Tibial nerve (tissue), 4 donors: ENCODE data around the gene HMCN1. TPM values are rescaled to one million over a fixed set of nuclear protein-coding genes. Genes with fewer than 3 reads are reported as not detected.

Source experiments
- DNase-seq, 2 donors: peaks; one replicate each; pipeline ENCODE4 v3.0.0-alpha.2; 2019; ENCODE audit warnings: low spot score in 2 of 2
- H3K27ac ChIP-seq, 4 donors: fragments of 200-600 bp; sonication (generic) in 3 of 4; one replicate each; pipeline ENCODE4 v1.5.1; 2017 to 2019; ENCODE audit warnings: mild to moderate bottlenecking in 1 of 4
- H3K27me3 ChIP-seq, 2 donors: fragments of 200-600 bp; sonication (generic) in 1 of 2; one replicate each; pipeline versions ENCODE4 v1.5.1 to v1.6.0; 2017 to 2019
- H3K36me3 ChIP-seq, 3 donors: fragments of 200-600 bp; sonication (generic); one replicate each; pipeline ENCODE4 v1.5.1; 2018 to 2019
- H3K4me1 ChIP-seq, 4 donors: fragments of 200-600 bp; sonication (generic) in 3 of 4; one replicate each; pipeline ENCODE4 v1.5.1; 2017 to 2019
- H3K4me3 ChIP-seq, 4 donors: fragments of 200-600 bp; sonication (generic) in 3 of 4; one replicate each; pipeline ENCODE4 v1.5.1; 2017 to 2019; ENCODE audit warnings: mild to moderate bottlenecking in 1 of 4, moderate library complexity in 1 of 4
- H3K9me3 ChIP-seq, 4 donors: fragments of 200-600 bp; sonication (generic) in 3 of 4; one replicate each; pipeline ENCODE4 v1.5.1; 2017 to 2019
- EP300 ChIP-seq, 2 donors: sonication (generic); formaldehyde crosslinking; IDR thresholded peaks; one replicate each; pipeline ENCODE4 v1.6.1; 2017; ENCODE audit warnings: antibody characterized with exemption in 2 of 2, mild to moderate bottlenecking in 1 of 2
- POLR2A ChIP-seq, 2 donors: fragments of 450-650 bp; IDR thresholded peaks; one replicate each; pipeline ENCODE4 v1.6.1; 2017; ENCODE audit warnings: antibody characterized with exemption in 2 of 2, mild to moderate bottlenecking in 2 of 2, moderate library complexity in 2 of 2
- WGBS, 2 donors: methylation state at CpG; one replicate each; pipeline ENCODE4 v1.1.5; 2018; 5-methylcytosine and 5-hydroxymethylcytosine counted together
- total RNA-seq, 4 donors: library from RNA; depleted of rRNA; stranded (reverse); fragments of >200 nt; gene quantifications; one replicate each; pipeline ENCODE4 v1.1.0, GENCODE V29; 2016
- TF ChIP-seq, protein P1 (sequence below), 5 experiments: fragments of 200-600 bp in 3 of 5; fragments of 450-650 bp in 2 of 5; sonication (generic) in 3 of 5; IDR thresholded peaks; one replicate each; pipeline ENCODE4 v1.5.1; 2016 to 2019; ENCODE audit warnings: antibody characterized with exemption in 5 of 5, mild to moderate bottlenecking in 3 of 5, moderate library complexity in 2 of 5

The HMCN1 gene
- total RNA-seq, 4 donors from 2014 or later, result 2.1 to 13.3 (median 3.9) TPM

- TF ChIP-seq EP300 (IDR thresholded peaks at IDR 0.05), result no peak
- TF ChIP-seq, protein P1, sequence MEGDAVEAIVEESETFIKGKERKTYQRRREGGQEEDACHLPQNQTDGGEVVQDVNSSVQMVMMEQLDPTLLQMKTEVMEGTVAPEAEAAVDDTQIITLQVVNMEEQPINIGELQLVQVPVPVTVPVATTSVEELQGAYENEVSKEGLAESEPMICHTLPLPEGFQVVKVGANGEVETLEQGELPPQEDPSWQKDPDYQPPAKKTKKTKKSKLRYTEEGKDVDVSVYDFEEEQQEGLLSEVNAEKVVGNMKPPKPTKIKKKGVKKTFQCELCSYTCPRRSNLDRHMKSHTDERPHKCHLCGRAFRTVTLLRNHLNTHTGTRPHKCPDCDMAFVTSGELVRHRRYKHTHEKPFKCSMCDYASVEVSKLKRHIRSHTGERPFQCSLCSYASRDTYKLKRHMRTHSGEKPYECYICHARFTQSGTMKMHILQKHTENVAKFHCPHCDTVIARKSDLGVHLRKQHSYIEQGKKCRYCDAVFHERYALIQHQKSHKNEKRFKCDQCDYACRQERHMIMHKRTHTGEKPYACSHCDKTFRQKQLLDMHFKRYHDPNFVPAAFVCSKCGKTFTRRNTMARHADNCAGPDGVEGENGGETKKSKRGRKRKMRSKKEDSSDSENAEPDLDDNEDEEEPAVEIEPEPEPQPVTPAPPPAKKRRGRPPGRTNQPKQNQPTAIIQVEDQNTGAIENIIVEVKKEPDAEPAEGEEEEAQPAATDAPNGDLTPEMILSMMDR (IDR thresholded peaks at IDR 0.05), result no peak
- TF ChIP-seq POLR2A (IDR thresholded peaks at IDR 0.05), result no peak
Measured at GRCh38 chr1:186063091-186063657, 329.0 kb downstream of the HMCN1 start.

DNA sequence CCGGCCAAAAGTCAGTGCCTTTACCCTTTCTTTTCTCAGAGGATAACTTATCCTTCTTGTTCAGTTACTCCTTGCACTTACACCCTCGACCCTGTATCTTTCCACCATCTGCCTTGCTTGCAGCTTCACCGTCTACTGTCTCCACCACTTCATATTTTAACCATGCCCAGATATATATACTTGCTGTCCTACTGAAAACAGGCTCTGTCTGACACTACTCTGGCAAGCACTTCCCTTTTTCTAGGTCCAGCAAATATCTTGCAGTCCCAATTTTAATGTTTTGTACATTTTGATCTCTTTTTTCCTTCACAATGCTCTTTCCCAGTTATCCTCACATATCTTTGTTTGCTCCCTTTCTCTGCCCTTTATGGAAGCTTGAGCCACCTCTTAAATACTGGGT, 332.2 kb downstream of the HMCN1 start:
- H3K4me3 ChIP-seq, result no peak overlapping the region
- H3K27ac ChIP-seq, result no peak overlapping the region
- H3K9me3 ChIP-seq, result no peaks in the 10 kb centered on the region
- no peaks in the 10 kb centered on the region for H3K27me3 ChIP-seq
- no peaks in the 10 kb centered on the region for H3K4me1 ChIP-seq
- TF ChIP-seq, protein P1 (IDR thresholded peaks at IDR 0.05), result no peak
- no peak for TF ChIP-seq POLR2A (IDR thresholded peaks at IDR 0.05)
- no peak for TF ChIP-seq EP300 (IDR thresholded peaks at IDR 0.05)
- no peaks in the 10 kb centered on the region for H3K36me3 ChIP-seq
- WGBS, 2 donors, result 62 to 66% methylated on average over 3 of the region's 3 CpGs
- no peak for DNase-seq

More at GRCh38 chr1:186063091-186063657, 329.0 kb downstream of the HMCN1 start:
- WGBS, 2 donors, result 54 to 60% methylated on average over 1 of the region's 1 CpG
- Histone ChIP-seq H3K36me3 (no peaks in the 10 kb centered on the region), H3K9me3 (no peaks in the 10 kb centered on the region), H3K4me1 (no peaks in the 10 kb centered on the region), H3K4me3 (no peak overlapping the region), H3K27ac (no peak overlapping the region), H3K27me3 (no peaks in the 10 kb centered on the region)
- DNase-seq, result no peak

DNA sequence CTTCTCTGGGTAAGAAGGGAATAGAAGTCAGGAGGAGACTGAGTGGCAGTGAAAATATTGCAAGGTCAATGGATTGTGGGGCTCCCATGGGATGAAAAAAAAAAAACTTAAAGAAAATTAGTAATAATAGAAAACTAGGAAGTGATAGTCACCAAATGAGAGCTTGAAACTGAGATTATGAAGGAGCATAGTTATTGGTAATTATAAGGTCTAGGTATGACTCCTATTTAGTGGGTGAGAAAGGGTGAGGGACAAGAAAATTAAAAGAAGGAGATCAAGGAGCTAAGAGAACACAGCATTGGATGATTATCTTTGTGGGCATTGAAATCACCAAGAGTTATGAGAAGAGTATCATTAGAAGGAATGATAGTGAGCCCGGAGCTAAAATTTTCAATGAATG, 339.5 kb downstream of the HMCN1 start:
- Histone ChIP-seq H3K27ac (no peak overlapping the region), H3K4me3 (no peak overlapping the region), H3K36me3 (no peaks in the 10 kb centered on the region), H3K9me3 (no peaks in the 10 kb centered on the region), H3K27me3 (no peaks in the 10 kb centered on the region), H3K4me1 (no peaks in the 10 kb centered on the region)
- 46 to 98% methylated on average over 1 of the region's 1 CpG for WGBS, 2 donors
- DNase-seq, result no peak
- no peak for TF ChIP-seq POLR2A (IDR thresholded peaks at IDR 0.05)
- TF ChIP-seq EP300 (IDR thresholded peaks at IDR 0.05), result no peak
- TF ChIP-seq, protein P1 (IDR thresholded peaks at IDR 0.05), result no peak

DNA sequence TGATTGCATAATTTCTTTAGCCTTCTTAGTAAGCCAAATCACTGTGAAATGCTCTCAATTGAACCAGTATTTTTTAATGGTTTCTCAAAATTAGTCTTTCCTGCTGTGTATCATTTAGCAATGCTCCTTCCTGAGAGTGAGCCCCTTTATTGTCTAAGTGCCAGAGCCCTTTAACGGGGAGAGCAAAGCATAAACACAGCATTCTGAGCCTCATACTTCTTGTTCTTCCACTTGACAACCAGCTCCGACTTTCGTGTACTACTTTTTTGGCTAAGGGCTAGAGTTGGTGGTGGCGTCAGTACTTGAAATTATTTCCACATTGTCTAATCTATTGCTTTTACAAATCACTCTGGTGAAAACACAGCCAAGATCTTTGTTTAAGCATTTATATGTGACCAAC, 341.8 kb downstream of the HMCN1 start:
- Histone ChIP-seq H3K36me3 (no peaks in the 10 kb centered on the region), H3K9me3 (no peaks in the 10 kb centered on the region), H3K27me3 (no peaks in the 10 kb centered on the region), H3K4me1 (no peaks in the 10 kb centered on the region), H3K27ac (no peak overlapping the region), H3K4me3 (no peak overlapping the region)
- TF ChIP-seq POLR2A (IDR thresholded peaks at IDR 0.05), result no peak
- TF ChIP-seq, protein P1 (IDR thresholded peaks at IDR 0.05), result no peak
- no peak for TF ChIP-seq EP300 (IDR thresholded peaks at IDR 0.05)
- no peak for DNase-seq
- 68 to 69% methylated on average over 4 of the region's 4 CpGs for WGBS, 2 donors

DNA sequence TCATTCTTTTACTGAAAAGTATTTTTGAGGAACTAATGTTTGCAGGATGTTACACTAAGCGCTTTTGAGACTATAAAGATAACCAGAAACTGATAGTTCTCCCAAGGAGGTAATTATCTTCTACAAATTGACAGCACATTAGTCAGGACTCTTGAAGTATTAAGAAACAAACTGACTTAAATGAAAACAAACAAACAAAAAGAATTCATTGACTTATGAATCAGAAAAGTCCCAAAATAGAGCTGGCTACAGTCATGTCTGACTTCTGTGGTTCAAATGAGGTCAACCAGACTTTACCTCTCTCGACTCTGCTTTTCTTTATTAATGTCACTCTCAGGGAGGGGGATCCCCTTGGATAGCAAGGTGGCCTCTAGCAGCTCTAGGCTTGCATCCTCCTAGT, 344.1 kb downstream of the HMCN1 start:
- no peaks in the 10 kb centered on the region for H3K4me1 ChIP-seq
- no peak overlapping the region for H3K4me3 ChIP-seq
- 62 to 64% methylated on average over 2 of the region's 2 CpGs for WGBS, 2 donors
- TF ChIP-seq, protein P1 (IDR thresholded peaks at IDR 0.05), result no peak
- TF ChIP-seq POLR2A (IDR thresholded peaks at IDR 0.05), result no peak
- TF ChIP-seq EP300 (IDR thresholded peaks at IDR 0.05), result no peak
- no peak for DNase-seq
- no peaks in the 10 kb centered on the region for H3K27me3 ChIP-seq
- H3K27ac ChIP-seq, result no peak overlapping the region
- H3K9me3 ChIP-seq, result no peaks in the 10 kb centered on the region
- no peaks in the 10 kb centered on the region for H3K36me3 ChIP-seq
